GM18861 (cell line): ENCODE data around the gene ADCY2.

Experiments used
- ATAC-seq: cut with Tn5 transposase; IDR thresholded peaks from one replicate; pipeline ENCODE4 v1.9.1; 2021; ENCODE audit not compliant: unreplicated experiment

ADCY2 gene

DNA sequence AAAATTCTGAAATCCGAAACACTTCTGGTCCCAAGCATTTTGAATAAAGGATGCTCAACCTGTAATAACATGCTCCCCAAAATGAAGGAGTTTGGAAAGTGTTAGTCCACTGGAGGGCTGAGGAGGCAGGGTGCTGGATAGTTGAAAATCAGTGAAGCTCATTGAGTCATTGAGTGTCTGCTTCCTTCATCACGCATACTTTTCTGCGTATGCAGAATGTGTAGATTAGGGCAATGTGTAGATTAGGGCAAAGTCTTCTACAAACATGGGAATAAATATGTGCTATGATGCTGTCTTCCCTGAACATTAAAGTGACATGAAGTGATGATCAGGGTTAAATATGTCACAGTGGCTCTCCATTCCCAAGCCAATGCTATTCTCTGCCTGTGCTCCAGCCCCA is 261.2 kb downstream of the ADCY2 start:
- no peak for ATAC-seq

DNA sequence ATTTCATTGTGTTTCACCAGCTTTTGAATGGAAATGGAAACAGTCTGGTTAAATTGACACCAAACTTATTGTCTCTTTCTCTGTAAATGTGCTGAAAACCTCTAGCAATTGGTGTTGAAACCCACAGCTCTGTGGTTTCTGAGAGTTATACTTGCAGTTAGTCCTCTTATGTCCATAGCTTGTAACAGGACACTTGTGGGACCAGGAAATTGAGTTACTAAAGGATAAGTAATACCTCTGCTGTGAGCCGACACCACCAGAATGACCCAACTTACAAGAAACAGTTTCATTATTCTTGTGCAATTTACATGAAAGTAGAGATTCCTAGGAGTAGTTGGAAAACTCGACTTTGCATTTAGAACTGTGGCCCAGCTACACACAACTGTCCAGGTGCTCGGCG is 263.5 kb downstream of the ADCY2 start:
- no peak for ATAC-seq

DNA sequence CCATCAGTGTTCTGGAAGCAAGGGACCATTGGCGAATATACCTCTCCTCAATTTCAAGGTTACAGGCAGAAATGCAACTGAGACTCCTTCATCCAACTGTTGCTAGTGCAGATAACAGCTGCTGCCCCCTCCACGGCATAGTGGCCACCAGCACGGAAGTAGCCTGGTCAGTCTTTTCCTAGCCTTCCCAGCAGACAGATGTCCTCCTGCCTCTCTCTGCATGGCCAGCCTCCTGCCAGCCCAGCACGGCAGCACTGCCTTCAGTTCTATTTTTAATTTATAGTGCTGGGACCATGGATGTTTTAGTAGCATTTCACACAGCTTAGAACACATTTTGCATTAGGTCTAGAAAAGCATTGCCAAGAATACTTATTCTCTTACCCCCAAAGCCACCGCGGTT is 266.4 kb downstream of the ADCY2 start:
- ATAC-seq: no peak

DNA sequence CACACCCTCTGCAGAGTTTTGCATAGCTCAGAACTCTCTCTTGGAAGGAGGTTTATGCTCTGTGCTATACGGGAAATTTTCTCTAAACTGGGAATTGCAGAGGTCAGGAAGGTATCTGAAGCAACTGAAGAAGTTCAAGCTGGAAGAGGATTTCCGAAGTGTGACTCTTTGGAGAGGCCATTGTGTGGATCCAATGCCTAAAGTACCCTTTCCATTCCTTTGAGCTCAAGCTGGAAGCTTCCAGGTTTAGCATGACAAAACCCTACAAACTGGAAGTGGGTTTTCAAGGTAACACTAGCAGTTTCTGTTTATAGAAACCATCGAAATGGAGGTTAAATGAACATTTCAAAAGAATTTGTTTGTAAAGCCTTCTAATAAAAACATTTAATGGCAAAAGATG is 267.9 kb downstream of the ADCY2 start:
- no peak for ATAC-seq

DNA sequence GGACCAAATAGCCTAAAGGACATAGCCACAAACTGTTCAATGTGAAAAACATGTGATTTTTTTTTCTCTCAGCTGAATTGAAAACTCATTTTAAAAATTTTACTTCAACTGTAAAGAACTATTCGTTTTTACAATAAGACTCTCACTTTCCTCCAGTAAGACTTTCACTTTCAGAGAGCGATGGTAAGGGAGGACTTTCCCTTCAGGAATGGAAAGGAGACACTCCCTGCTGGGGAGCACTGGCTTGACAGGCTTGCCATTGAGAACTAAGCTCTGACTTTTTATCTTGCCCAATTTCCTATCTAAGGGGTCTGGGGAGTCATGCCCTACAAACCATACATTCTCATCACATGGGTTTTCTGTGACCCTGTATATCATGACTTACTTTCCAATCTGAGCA is 268.3 kb downstream of the ADCY2 start:
- no peak for ATAC-seq

DNA sequence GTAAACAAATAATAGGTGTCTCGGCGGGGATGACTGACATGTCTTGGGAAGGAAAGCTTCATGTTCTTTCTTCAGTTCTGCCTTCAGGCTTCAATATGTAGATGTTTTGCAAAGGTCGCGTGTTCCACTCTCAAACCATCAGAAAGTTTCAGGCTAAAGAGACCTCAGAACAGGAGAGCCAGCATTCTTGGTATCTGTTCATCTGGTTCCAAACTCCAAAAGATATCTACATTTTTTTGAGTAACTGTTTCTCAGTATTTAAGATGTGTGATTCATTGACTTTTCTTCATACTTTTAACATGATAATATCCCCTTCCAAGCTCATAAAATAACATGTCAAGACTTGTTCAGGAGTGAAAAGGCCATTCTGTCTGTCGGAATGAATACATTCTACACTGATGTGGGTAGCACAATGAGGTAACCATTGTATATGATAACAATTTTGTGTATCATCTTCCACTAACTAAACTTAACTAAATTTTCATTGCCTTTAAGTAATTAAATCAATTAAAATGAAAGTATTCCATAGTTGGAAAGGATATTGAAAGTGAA is 271.4 kb downstream of the ADCY2 start:
- no peak for ATAC-seq

GRCh38 chr5:7668161-7668560 is 272.2 kb downstream of the ADCY2 start:
- ATAC-seq: no peak

GRCh38 chr5:7668627-7669026 is 272.7 kb downstream of the ADCY2 start:
- no peak for ATAC-seq

- no peak for ATAC-seq
These were observed 275.5 kb downstream of the ADCY2 start for GRCh38 chr5:7671381-7671993.

- no peak for ATAC-seq
These were observed 277.7 kb downstream of the ADCY2 start for GRCh38 chr5:7673658-7674057.

DNA sequence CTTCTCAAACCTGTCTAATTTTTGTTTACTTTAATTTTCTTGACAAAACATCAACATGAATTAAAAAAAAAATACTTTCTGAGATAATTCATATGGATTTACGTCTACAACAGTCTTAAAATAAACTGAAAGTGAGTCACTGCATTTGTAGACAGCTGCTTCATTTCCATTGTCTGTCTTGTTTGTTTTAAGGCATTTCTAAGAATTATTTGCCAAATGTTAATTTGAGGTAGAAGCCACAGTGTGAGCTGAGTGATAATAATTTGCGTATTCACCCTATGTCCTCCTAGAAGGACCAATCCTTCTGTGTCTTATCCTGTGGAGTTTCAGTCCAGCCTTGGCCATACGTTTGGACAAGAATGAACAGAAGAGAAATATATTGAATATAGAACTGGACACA is 280.5 kb downstream of the ADCY2 start:
- no peak for ATAC-seq

DNA sequence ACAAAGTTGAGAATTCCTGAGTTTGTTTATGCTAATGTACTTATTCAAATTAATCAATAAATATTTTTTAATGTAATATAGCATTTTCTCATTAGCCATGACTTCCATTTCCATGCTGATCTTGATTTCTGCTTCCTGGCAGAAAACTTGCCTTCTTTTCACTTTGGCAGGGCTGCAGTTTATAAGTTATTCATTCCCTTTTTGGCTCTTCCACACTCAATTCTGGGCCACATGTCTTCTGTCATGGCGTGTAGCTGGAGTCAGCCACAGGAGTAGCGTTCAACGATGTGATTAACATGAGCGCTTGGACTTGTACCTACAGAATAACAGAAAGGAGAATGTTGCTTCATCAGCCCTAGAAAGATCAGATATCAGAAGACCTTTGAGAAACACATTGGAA is 282.1 kb downstream of the ADCY2 start:
- no peak for ATAC-seq

GRCh38 chr5:7679663-7680062 is 283.7 kb downstream of the ADCY2 start:
- ATAC-seq: no peak

DNA sequence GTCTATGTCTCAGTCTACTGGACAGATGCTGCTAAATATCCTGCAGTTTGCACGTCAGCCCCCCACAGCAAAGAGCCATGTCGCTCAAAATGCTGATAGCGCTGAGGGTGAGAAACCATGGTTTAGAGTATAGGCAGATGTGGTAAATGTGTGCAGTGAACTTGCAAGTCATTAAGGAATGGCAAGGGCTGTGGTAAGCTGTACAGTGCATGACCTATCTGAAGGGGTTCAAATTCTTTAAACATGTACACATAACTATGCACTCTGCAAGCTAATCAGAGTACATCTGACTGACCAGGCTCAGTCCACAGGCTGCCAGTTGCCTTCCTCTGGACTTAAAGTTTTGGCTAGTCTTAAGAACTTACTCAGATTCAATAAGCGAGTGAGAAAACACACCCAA is 284.3 kb downstream of the ADCY2 start:
- ATAC-seq: no peak

DNA sequence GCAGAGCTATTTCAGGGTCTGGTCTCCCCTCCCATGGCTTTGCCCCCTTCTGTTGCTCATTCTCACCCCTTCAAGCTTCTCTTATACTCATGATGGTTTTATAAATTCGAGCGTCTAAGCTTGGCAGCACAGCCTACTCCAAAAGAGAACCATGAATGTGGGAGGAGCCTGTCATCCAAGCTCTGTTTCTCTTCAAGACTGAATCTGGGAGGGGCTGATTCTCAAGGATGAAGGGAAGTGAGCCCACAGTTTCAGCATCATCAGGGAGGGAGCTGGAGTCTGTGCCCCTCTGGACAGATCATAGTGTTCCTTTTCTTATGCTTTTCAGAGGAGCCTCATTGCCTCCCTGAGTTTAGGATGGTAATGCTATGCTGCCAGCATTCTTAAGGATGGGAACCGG is 286.4 kb downstream of the ADCY2 start:
- ATAC-seq: no peak

- ATAC-seq: no peak
These were observed 287.8 kb downstream of the ADCY2 start for GRCh38 chr5:7683753-7684152.

GRCh38 chr5:7684826-7685225 is 288.9 kb downstream of the ADCY2 start:
- no peak for ATAC-seq

GRCh38 chr5:7686794-7687193 is 290.9 kb downstream of the ADCY2 start:
- no peak for ATAC-seq

GRCh38 chr5:7690557-7690956 is 294.6 kb downstream of the ADCY2 start:
- no peak for ATAC-seq

GRCh38 chr5:7705261-7705660 is 309.3 kb downstream of the ADCY2 start:
- ATAC-seq: no peak

GRCh38 chr5:7705736-7706135 is 309.8 kb downstream of the ADCY2 start:
- ATAC-seq: no peak

DNA sequence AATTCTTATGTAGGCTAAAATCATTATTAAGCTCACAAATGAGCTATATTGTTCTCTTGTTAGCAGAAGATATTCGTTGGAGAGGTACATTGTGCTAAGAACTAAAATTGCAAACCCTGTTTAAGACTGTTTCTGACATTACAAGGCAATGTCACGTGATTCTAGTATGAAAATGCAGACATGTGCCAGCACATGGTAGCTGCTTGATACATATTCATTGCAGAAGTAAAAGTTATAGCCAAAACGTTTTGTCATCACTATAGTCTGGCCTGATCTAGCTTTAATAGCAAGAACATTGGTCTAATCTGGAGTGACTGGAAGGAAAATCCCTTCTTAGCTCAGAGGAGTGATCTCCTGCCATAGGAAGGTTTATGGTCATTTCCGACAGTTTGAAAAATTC is 310.3 kb downstream of the ADCY2 start:
- ATAC-seq: no peak

GRCh38 chr5:7714119-7714518 is 318.2 kb downstream of the ADCY2 start:
- ATAC-seq: no peak
